CD14-positive monocyte (primary cell): ENCODE data around the gene APEX1. TPM values are rescaled to one million over a fixed set of nuclear protein-coding genes. Genes with fewer than 3 reads are reported as not detected.
A peak's percentile ranks its signal among the peaks of the same experiment; 100 is the strongest.

ENCODE experiments used
- DNase-seq, 3 donors: peaks; one replicate each; pipeline ENCODE4 v3.0.0-alpha.2; 2011 to 2022
- H2AFZ ChIP-seq: 2 replicates; pipeline ENCODE4 v1.6.0; 2012; ENCODE audit warnings: mild to moderate bottlenecking, low read depth, low read length, inconsistent platforms; ENCODE audit not compliant: insufficient read depth, poor library complexity, severe bottlenecking
- H3K27ac ChIP-seq, 2 donors: 1 replicate in 1 of 2; 2 replicates in 1 of 2; pipeline ENCODE4 v1.5.1; 2012 to 2013; ENCODE audit warnings: low read length in 2 of 2, control low read depth in 1 of 2, inconsistent platforms in 1 of 2, low read depth in 1 of 2, mild to moderate bottlenecking in 1 of 2
- H3K27me3 ChIP-seq, 2 donors: one replicate each; pipeline versions ENCODE4 v1.6.0 to v1.6.1; 2011 to 2013; ENCODE audit warnings: low read length in 2 of 2; ENCODE audit not compliant: control insufficient read depth in 2 of 2, insufficient read depth in 2 of 2
- H3K36me3 ChIP-seq, 2 donors: replicated peaks in 1 of 2; 1 replicate in 1 of 2; 2 replicates in 1 of 2; pipeline versions ENCODE4 v1.5.1 to v1.6.1; 2012 to 2013; ENCODE audit warnings: low read length in 2 of 2, control low read depth in 1 of 2, inconsistent platforms in 1 of 2, mild to moderate bottlenecking in 1 of 2; ENCODE audit not compliant: insufficient read depth in 2 of 2, control insufficient read depth in 1 of 2
- H3K4me1 ChIP-seq, 2 donors: 1 replicate in 1 of 2; 2 replicates in 1 of 2; pipeline versions ENCODE4 v1.5.1 to v1.6.1; 2012 to 2013; ENCODE audit warnings: low read length in 2 of 2, control low read depth in 1 of 2, inconsistent platforms in 1 of 2, mild to moderate bottlenecking in 1 of 2, moderate library complexity in 1 of 2; ENCODE audit not compliant: insufficient read depth in 2 of 2, control insufficient read depth in 1 of 2
- H3K4me2 ChIP-seq: replicated peaks from 2 replicates; pipeline ENCODE3; 2012; ENCODE audit warnings: low read length, moderate library complexity, mild to moderate bottlenecking; ENCODE audit not compliant: poor library complexity, severe bottlenecking; ENCODE audit errors: extremely low read depth
- H3K4me3 ChIP-seq, 3 experiments: fragments of 200-600 bp in 1 of 3; sonication (generic) in 1 of 3; replicated peaks in 1 of 3; 1 replicate in 2 of 3; 2 replicates in 1 of 3; pipeline ENCODE4 v1.5.1; 2011 to 2013; ENCODE audit warnings: low read length in 3 of 3, mild to moderate bottlenecking in 3 of 3, control low read depth in 2 of 3, low read depth in 2 of 3, inconsistent platforms in 1 of 3, moderate library complexity in 1 of 3
- H3K79me2 ChIP-seq: 2 replicates; pipeline ENCODE4 v1.6.0; 2012; ENCODE audit warnings: mild to moderate bottlenecking, control low read depth, inconsistent platforms, low read length, moderate library complexity; ENCODE audit not compliant: insufficient read depth
- H3K9ac ChIP-seq: 2 replicates; pipeline ENCODE4 v1.6.0; 2017; ENCODE audit warnings: low read length, mild to moderate bottlenecking; ENCODE audit not compliant: insufficient read depth, poor library complexity, severe bottlenecking
- H3K9me3 ChIP-seq, 2 donors: replicated peaks in 1 of 2; 1 replicate in 1 of 2; 2 replicates in 1 of 2; pipeline versions ENCODE4 v1.5.1 to v1.6.1; 2012 to 2013; ENCODE audit warnings: low read length in 2 of 2, control low read depth in 1 of 2; ENCODE audit not compliant: control insufficient read depth in 1 of 2, insufficient read depth in 1 of 2
- H4K20me1 ChIP-seq: 2 replicates; pipeline ENCODE4 v1.6.0; 2012; ENCODE audit warnings: mild to moderate bottlenecking, low read length, control low read depth, moderate library complexity; ENCODE audit not compliant: insufficient read depth
- H3K27ac Mint-ChIP-seq, 7 donors: one replicate each; pipeline ENCODE4 v1.8.0; 2020; ENCODE audit warnings: mild to moderate bottlenecking in 7 of 7, mixed read lengths in 7 of 7, moderate library complexity in 6 of 7, inconsistent platforms in 2 of 7
- H3K27me3 Mint-ChIP-seq, 3 donors: one replicate each; pipeline ENCODE4 v1.8.0; 2021 to 2022; ENCODE audit warnings: low read depth in 3 of 3, mild to moderate bottlenecking in 3 of 3, mixed read lengths in 3 of 3, moderate library complexity in 3 of 3, inconsistent platforms in 1 of 3
- H3K36me3 Mint-ChIP-seq, 2 donors: one replicate each; pipeline ENCODE4 v1.8.0; 2020; ENCODE audit warnings: mixed read lengths in 2 of 2, inconsistent platforms in 1 of 2, mild to moderate bottlenecking in 1 of 2
- H3K4me1 Mint-ChIP-seq: one replicate; pipeline ENCODE4 v1.8.0; 2020; ENCODE audit warnings: mild to moderate bottlenecking, mixed read lengths
- H3K4me3 Mint-ChIP-seq, 2 donors: one replicate each; pipeline ENCODE4 v1.8.0; 2020; ENCODE audit warnings: mild to moderate bottlenecking in 2 of 2, mixed read lengths in 2 of 2, moderate library complexity in 1 of 2
- H3K9me3 Mint-ChIP-seq, 7 donors: one replicate each; pipeline ENCODE4 v1.8.0; 2020 to 2022; ENCODE audit warnings: mixed read lengths in 7 of 7, mild to moderate bottlenecking in 6 of 7, moderate library complexity in 6 of 7, inconsistent platforms in 2 of 7
- WGBS: methylation state at CpG from one replicate; pipeline ENCODE4 v1.1.5; 2013; ENCODE audit warnings: missing lambda C conversion rate; ENCODE audit not compliant: insufficient coverage; 5-methylcytosine and 5-hydroxymethylcytosine counted together
- intact Hi-C, 2 donors: fragments of 100-400 bp; cut with micrococcal nuclease; formaldehyde crosslinking; loops; one replicate each; pipeline versions ENCODE4 v1.15.0 to v1.15.1; 2023
- polyA plus RNA-seq, 3 donors: library from polyadenylated mRNA; depleted of rRNA in 1 of 3; unstranded in 2 of 3; stranded (reverse) in 1 of 3; fragments of 300-500 nt in 2 of 3; fragments of >200 nt in 1 of 3; fragmentation: Illumina TruSeq in 2 of 3; gene quantifications; 1 replicate in 2 of 3; 2 replicates in 1 of 3; pipeline ENCODE4 v1.2.3, GENCODE V29; 2012 to 2021
- TF ChIP-seq, protein P1 (sequence below): fragments of 200-600 bp; IDR thresholded peaks from one replicate; pipeline ENCODE4 v1.8.0; 2022; ENCODE audit warnings: antibody characterized with exemption, mild to moderate bottlenecking

Gene APEX1
- polyA plus RNA-seq, 3 donors, result 69.7 to 208 (median 85.4) TPM

DNA sequence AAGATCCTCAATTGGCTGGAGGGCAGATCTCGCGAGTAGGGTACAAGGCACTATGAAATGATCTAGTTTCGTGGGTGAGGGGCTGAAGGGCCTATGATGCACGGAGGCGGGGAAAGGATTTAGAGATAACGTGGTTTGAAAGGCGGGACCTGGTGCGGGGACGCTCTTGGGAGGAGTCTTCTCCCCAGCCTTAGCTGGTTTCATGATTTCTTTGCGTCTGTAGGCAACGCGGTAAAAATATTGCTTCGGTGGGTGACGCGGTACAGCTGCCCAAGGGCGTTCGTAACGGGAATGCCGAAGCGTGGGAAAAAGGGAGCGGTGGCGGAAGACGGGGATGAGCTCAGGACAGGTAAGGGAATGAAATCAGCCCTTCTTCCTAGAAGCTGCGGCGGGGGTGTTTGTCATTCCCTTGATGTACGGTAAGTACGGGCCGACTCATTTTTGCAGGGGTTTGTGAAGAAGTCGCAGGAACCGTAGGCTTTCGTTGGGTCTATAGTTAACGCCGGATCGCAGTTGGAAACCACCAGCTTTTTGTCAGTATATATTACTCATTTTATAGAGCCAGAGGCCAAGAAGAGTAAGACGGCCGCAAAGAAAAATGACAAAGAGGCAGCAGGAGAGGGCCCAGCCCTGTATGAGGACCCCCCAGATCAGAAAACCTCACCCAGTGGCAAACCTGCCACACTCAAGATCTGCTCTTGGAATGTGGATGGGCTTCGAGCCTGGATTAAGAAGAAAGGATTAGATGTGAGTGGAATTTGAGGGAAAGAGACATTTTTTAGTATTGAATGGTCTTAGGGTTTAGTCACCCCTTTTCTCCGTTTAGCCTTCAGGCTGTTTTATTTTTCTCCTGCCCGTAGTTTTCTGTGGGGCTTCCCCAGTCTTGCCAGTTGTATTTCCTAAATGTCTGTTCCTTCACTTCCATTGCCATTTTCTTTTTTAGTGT lies 602 bp downstream of the APEX1 start:
- intact Hi-C loops, result loop anchor here (5.0 to 10.0 kb wide), 2 partner anchors 111 to 807 kb away; partner anchors contain the start of gene PARP2 (in 2 of the 2)

DNA sequence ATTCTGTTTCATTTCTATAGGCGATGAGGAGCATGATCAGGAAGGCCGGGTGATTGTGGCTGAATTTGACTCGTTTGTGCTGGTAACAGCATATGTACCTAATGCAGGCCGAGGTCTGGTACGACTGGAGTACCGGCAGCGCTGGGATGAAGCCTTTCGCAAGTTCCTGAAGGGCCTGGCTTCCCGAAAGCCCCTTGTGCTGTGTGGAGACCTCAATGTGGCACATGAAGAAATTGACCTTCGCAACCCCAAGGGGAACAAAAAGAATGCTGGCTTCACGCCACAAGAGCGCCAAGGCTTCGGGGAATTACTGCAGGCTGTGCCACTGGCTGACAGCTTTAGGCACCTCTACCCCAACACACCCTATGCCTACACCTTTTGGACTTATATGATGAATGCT lies 1.9 kb downstream of the APEX1 start:
- Mint-ChIP-seq H3K9me3 (peaks cover 0 to 2% (median 0%) of the 10 kb centered on the region in 7 donors), H3K27me3 (peaks cover 0 to 2% (median 0%) of the 10 kb centered on the region in 3 donors), H3K36me3 (peaks cover 40 to 44% of the 10 kb centered on the region in 2 donors), H3K4me3 (no peak overlapping the region), H3K27ac (peak overlapping the region in 2 of 7 donors; percentile 77 to 79), H3K4me1 (peaks cover 8% of the 10 kb centered on the region)
- H3K36me3 ChIP-seq, result peaks cover 40 to 46% of the 10 kb centered on the region in 2 donors
- peaks cover 73% of the 10 kb centered on the region for H3K79me2 ChIP-seq
- no peak overlapping the region for H3K4me3 ChIP-seq
- peak overlapping the region; percentile 80 for H3K4me2 ChIP-seq
- H3K4me1 ChIP-seq, result peaks cover 63 to 73% of the 10 kb centered on the region in 2 donors
- H3K9ac ChIP-seq, result no peak overlapping the region
- no peaks in the 10 kb centered on the region for H3K27me3 ChIP-seq
- WGBS, result 1% methylated on average over 11 of the region's 13 CpGs
- TF ChIP-seq, protein P1, sequence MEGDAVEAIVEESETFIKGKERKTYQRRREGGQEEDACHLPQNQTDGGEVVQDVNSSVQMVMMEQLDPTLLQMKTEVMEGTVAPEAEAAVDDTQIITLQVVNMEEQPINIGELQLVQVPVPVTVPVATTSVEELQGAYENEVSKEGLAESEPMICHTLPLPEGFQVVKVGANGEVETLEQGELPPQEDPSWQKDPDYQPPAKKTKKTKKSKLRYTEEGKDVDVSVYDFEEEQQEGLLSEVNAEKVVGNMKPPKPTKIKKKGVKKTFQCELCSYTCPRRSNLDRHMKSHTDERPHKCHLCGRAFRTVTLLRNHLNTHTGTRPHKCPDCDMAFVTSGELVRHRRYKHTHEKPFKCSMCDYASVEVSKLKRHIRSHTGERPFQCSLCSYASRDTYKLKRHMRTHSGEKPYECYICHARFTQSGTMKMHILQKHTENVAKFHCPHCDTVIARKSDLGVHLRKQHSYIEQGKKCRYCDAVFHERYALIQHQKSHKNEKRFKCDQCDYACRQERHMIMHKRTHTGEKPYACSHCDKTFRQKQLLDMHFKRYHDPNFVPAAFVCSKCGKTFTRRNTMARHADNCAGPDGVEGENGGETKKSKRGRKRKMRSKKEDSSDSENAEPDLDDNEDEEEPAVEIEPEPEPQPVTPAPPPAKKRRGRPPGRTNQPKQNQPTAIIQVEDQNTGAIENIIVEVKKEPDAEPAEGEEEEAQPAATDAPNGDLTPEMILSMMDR, result no peak
- intact Hi-C loops, result loop anchor here (5.0 to 10.0 kb wide), 2 partner anchors 112 to 805 kb away; partner anchors contain the start of gene PARP2 (in 2 of the 2)
- peaks cover 30% of the 10 kb centered on the region for H4K20me1 ChIP-seq
- H2AFZ ChIP-seq, result no peak overlapping the region
- no peaks in the 10 kb centered on the region for H3K9me3 ChIP-seq
- DNase-seq, result peak in 2 of 3 donors; percentile 25 to 49
- H3K27ac ChIP-seq, result peak overlapping the region; percentile 43 to 94

More for the DNA sequence above, 602 bp downstream of the APEX1 start:
- peaks cover 5% of the 10 kb centered on the region for H3K4me1 Mint-ChIP-seq
- Histone ChIP-seq H3K79me2 (peaks cover 70% of the 10 kb centered on the region), H3K4me1 (peaks cover 61 to 67% of the 10 kb centered on the region in 2 donors), H3K4me3 (peak overlapping the region; percentile 55 to 84 (median 79)), H3K27ac (peak overlapping the region; percentile 85 to 94), H3K27me3 (no peaks in the 10 kb centered on the region), H2AFZ (peak overlapping the region; percentile 90), H4K20me1 (peaks cover 29% of the 10 kb centered on the region), H3K4me2 (peak overlapping the region; percentile 80), H3K9me3 (no peaks in the 10 kb centered on the region), H3K9ac (peak overlapping the region; percentile 79), H3K36me3 (peaks cover 52 to 57% of the 10 kb centered on the region in 2 donors)
- peaks cover 50 to 54% of the 10 kb centered on the region in 2 donors for H3K36me3 Mint-ChIP-seq
- DNase-seq, result peak in 1 of 3 donors; percentile 54
- H3K27ac Mint-ChIP-seq, result no peak overlapping the region
- under 1% methylated on average over 27 of the region's 39 CpGs for WGBS
- no peak overlapping the region for H3K4me3 Mint-ChIP-seq
- no peaks in the 10 kb centered on the region for H3K27me3 Mint-ChIP-seq
- TF ChIP-seq, protein P1, result no peak
- H3K9me3 Mint-ChIP-seq, result no peaks in the 10 kb centered on the region
